Hindlimb muscle (tissue), 1 donor: ENCODE results near the gene NUP214. TPM values are rescaled to one million over a fixed set of nuclear protein-coding genes. Genes with fewer than 3 reads are reported as not detected.
"Not testable (repeated sequence)": the region's sequence is repeated elsewhere in the genome, so short reads cannot be mapped to it uniquely, and the experiment has no call there.

Experiments used
- DNase-seq: peaks from one replicate; pipeline ENCODE4 v3.0.0-alpha.2; 2013
- polyA plus RNA-seq: library from polyadenylated mRNA; unstranded; fragments of 120-200 nt; gene quantifications from one replicate; pipeline ENCODE4 v1.2.1, GENCODE V29; 2013; ENCODE audit not compliant: insufficient read length

NUP214 gene
- polyA plus RNA-seq, 1 donor: 34.7 TPM

DNA sequence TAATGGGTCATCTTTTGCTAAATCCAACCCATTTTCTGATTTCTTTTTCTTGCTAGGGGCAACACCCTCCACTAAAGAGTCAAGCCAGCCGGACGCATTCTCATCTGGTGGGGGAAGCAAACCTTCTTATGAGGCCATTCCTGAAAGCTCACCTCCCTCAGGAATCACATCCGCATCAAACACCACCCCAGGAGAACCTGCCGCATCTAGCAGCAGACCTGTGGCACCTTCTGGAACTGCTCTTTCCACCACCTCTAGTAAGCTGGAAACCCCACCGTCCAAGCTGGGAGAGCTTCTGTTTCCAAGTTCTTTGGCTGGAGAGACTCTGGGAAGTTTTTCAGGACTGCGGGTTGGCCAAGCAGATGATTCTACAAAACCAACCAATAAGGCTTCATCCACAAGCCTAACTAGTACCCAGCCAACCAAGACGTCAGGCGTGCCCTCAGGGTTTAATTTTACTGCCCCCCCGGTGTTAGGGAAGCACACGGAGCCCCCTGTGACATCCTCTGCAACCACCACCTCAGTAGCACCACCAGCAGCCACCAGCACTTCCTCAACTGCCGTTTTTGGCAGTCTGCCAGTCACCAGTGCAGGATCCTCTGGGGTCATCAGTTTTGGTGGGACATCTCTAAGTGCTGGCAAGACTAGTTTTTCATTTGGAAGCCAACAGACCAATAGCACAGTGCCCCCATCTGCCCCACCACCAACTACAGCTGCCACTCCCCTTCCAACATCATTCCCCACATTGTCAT is 72.0 kb downstream of the NUP214 start:
- no peak for DNase-seq

- no peak for DNase-seq
These were observed 72.8 kb downstream of the NUP214 start for GRCh38 chr9:131198041-131198715.

DNA sequence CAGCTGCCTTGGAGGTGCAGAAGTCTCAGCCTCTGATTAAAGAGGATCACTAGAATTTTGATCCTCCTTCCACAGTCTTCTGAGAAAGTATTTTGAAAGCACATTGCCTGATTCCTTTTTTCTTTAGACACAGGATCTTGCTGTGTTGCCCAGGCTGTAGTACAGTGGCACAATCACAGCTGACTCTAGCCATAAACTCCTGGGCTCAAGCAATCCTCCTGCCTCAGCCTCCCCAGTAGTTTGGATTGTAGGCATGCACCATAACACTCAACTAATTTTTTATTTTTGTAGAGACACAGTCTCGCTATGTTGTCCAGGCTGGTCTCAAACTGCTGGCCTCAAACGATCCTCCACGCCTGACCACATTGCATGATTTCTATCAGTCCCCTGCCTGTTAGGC is 76.5 kb downstream of the NUP214 start:
- no peak for DNase-seq

- no peak for DNase-seq
These were observed 78.2 kb downstream of the NUP214 start for GRCh38 chr9:131203431-131204218.

DNA sequence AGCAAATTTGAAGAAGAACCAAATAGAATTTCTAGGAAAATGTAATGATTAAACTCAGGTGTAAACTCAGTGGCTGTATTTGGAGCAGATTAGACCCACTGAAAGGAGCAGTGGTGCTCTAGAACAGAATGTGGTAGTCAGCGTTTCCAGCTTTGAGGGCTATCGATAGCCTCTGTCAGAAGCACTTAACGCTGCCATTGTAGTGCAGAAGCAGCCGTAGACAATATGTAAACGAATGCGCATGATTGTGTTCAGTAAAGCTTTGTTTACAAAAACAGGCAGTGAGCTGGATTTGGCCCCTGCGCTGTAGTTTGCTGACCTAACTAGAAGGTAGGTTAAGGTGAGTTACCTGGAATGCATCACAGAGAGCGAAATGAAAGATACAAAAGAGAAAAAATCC is 78.9 kb downstream of the NUP214 start:
- DNase-seq: no peak

- no peak for DNase-seq
These were observed 81.1 kb downstream of the NUP214 start for GRCh38 chr9:131206495-131206894.

GRCh38 chr9:131211920-131212319 is 86.5 kb downstream of the NUP214 start:
- DNase-seq: not testable (repeated sequence)

DNA sequence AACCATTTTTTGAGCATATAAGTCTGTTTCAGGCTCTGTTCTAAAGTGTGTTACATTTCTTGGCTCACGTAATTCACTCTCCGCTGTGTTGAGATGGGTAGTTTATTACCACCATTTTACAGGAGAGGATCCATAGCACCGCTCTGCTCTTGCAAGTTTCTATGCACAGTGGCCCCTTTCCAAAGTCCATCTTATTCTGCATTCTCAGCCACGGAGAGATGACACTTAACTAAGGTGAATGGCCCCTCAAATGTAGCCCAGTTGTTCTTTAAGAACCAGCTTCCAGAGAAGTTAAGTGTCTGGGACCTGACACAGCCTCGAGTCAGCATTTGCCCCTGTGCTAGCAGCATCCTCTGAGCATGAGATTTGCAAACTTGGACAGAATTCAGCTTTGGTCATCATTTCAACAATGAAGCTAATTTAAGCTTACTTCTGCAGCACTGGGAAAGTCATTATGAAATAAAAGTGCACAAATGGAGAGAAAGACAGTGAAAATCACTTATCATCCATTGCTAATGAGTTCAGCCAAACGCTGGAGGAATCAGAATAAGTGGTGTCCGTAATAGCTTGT is 89.0 kb downstream of the NUP214 start:
- no peak for DNase-seq

DNA sequence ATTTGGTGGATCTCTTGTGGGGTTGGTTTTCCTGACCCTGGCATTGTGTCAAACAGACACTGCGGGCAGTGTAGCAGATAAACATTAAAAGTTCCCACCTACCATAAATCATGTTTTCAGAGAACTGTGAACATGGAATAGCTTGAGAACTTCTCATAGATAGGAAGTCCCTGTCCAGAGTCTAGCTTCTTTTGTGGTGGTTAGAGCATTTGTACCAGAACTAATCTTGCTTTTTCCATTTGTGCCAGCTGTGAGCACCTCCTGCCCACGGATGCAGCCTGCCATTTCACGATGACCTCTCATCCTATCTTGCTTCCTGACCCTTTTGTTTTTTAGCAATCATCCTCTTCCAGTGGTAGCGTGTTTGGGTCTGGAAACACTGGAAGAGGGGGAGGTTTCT is 89.5 kb downstream of the NUP214 start:
- no peak for DNase-seq

GRCh38 chr9:131216806-131217205 is 91.4 kb downstream of the NUP214 start:
- no peak for DNase-seq

DNA sequence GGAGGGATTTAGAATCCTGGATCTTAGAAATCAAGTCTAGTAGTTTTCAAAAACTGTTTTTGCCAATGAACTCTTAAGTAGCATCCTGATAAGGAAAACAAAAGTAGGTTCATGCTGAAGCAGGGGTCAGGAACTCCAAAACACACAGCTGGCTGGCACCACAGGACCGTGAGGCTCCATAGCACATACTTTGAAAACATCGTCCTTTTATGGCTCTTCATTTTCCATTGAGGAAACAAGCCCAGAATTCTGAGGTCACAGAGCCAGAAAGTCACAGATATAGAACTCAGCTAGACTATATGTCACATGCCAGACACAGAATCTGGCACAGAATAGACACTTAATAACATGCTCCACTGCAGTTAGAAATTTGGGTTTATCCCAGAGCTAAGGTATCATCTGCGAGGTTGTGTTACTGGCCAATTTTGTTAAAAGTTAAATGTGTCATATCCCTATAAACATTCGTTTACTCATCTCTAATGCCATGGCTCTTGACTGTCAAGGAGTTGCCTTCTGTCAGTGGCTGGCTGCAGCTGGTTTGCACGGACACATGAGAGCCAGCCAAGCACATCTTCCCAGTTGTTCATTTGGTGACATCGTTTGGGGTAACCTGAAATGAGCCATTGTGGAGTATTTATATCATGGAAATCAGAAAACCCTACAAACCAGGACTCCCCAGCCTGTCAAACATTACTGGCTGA is 92.1 kb downstream of the NUP214 start:
- no peak for DNase-seq

DNA sequence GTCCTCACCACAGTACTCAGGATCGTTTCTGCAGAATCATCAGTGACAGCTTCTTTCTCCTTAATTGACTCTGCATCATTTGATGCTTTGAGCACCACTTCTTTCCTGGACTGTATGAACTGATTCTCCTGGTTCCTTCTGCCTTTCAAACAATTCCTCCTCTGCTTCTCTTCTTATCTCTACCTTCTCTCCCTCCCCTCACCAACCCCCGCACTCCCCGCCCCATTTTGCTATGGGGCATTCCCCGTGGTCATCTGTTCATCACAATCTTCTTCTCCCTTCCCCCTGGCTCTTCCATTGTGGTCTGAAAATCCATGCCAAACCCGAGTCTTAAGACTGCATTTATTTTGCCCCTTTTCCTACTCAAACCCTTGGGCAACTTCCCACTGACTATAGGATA is 93.0 kb downstream of the NUP214 start:
- no peak for DNase-seq

- DNase-seq: no peak
These were observed 95.1 kb downstream of the NUP214 start for GRCh38 chr9:131220485-131220884.

DNA sequence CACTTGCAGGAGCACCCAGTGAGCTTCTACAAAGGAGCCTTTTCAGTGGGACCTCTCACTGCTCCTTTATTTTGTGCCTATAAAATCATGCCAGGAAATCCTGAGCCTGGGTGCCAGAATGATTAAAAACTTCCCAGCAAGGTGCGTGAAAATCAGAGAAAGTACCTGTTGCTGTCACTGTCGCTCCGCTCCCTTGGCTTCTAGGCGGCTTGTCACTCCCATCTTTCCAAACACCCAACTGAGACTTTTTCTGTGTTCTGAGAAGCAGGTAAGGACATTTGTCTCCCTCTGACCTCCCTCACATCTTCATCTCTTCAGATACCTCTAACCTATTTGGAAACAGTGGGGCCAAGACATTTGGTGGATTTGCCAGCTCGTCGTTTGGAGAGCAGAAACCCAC is 97.1 kb downstream of the NUP214 start:
- DNase-seq: no peak

- DNase-seq: no peak
These were observed 100.8 kb downstream of the NUP214 start for GRCh38 chr9:131226226-131226625.

DNA sequence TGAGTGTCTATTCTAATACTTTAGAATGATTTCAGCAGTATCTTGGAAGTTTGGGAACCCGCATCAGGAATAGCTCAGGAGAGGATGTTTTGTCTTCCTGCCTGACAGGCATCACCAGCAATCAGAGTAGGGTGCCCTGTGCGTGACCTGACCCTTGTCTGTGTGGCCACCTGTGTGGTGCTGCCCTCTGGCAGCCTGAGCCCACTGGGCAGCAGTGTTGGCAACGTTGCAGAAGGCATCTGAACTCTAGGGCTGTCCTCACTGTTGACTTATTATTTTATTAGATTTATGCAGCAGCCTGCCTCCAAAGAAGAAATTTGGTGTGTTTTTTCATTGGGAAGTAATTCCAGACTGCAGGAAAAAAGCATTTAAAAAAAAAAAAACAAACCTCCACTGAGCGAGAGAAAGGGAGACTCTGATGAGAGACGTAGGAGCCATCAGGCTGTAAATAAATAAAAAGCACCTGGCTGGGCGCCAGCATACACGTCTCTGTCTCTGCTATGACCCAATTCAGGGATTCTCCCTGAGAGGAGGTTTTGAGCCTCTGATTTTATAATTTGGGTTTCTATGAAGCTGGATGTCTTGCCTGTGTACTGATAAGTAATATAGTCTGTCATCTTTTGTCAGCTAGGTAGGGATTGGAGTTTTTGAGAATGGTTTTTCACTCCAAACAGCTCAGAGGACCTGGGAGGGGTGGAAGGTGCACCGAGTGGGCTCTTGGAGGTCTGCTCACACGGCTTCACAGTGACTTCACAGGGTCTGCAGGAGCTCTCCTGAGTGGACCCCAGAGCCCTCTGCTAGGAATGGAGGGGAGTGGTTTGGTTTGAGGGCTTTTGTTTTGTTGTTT is 101.9 kb downstream of the NUP214 start:
- no peak for DNase-seq

- no peak for DNase-seq
These were observed 102.6 kb downstream of the NUP214 start for GRCh38 chr9:131227959-131228460.

DNA sequence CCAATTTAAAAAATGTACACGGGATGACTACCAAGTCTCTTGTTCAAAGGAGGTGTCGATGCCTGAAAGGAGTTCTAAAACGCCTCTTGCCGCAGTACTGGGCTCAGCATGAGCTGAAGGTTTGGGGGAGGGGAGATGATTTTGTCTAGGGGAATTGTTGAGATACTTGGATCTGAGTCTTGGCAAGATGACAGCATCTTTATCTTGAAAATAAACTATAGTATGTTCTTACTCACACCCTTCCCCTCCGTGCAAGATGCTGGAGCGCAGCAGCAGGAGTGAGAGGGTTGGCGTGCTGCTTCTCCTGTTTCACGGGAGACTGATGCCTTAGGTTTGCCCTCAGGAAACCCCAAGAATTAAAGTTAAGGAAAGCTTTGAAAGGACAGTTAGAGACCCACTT is 103.6 kb downstream of the NUP214 start:
- DNase-seq: no peak

DNA sequence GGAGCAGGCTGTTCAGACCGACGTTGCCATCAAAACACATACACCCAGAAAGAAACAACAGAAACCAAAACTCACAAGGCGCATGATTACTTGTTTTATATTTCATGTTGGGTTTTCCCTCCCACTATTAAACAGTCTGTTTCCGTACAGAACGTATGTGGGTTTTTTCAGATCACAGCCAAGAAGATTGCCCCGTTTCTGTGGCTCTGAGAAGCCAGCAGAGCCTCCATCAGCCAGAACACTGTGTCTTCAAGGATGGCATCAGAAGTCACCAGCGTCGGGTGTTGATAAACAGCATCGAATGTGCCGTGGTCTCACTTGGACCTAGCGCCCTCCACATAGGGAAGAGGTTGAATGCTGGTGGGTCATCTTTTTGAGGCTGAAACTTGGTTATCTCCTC is 108.2 kb downstream of the NUP214 start:
- DNase-seq: no peak

- DNase-seq: no peak
These were observed 108.6 kb downstream of the NUP214 start for GRCh38 chr9:131233995-131234394.

GRCh38 chr9:131234799-131235479 is 109.6 kb downstream of the NUP214 start:
- DNase-seq: no peak
